Neuron (in vitro differentiated cells): ENCODE data around the gene ZBTB16.

Experiments used
- H2AFZ ChIP-seq: one replicate; pipeline ENCODE4 v1.6.1; 2013; ENCODE audit warnings: low read depth, mild to moderate bottlenecking, inconsistent platforms, low read length, moderate library complexity
- H3K27me3 ChIP-seq: one replicate; pipeline ENCODE4 v1.6.1; 2013; ENCODE audit warnings: low read length; ENCODE audit not compliant: insufficient read depth
- H3K36me3 ChIP-seq: one replicate; pipeline ENCODE4 v1.6.1; 2013; ENCODE audit warnings: low read length; ENCODE audit not compliant: insufficient read depth
- H3K4me1 ChIP-seq: one replicate; pipeline ENCODE4 v1.6.1; 2013; ENCODE audit warnings: low read length; ENCODE audit not compliant: insufficient read depth
- H3K4me3 ChIP-seq: 2 replicates; pipeline ENCODE4 v1.5.1; 2013; ENCODE audit warnings: mild to moderate bottlenecking, low read length, moderate library complexity
- H3K9me3 ChIP-seq: one replicate; pipeline ENCODE4 v1.6.1; 2013; ENCODE audit warnings: low read length

The ZBTB16 gene

DNA sequence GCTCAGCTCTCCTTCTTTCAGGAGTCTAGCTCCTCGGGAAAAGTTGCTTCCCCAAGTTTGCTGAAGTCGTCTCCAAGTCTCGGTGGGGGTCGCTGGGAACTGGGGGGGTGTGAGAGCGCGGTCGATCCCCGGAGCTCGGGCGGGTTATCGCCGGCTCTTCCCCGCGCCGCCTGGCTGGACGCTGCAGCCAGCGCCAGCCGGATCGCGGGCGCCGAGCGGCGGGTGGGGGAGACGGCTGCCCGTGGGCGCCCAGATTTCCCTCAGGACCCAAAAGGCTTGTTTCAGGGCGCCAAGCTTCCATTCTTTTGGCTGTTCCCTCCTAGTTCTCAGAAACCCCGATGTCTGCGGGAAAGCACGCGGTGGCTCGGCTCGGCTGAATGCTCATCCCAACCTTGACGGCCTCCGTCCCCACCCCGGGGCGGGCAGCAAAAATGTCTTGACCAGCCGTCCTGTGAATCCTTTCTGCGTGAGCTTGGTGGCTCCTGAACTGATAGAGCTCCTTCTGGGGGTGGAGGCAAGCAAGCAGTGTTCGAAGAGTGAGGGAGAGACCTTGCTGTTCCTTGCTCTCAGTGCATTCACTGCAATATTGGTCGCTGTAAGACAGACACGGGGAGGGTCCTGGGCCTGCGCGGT is 1.7 kb downstream of the ZBTB16 start:
- Histone ChIP-seq H3K27me3 (no peaks in the 10 kb centered on the region), H3K4me3 (peak overlapping the region; percentile 94), H3K36me3 (peaks cover 33% of the 10 kb centered on the region), H3K4me1 (peaks cover 50% of the 10 kb centered on the region), H2AFZ (no peak overlapping the region), H3K9me3 (no peaks in the 10 kb centered on the region)

DNA sequence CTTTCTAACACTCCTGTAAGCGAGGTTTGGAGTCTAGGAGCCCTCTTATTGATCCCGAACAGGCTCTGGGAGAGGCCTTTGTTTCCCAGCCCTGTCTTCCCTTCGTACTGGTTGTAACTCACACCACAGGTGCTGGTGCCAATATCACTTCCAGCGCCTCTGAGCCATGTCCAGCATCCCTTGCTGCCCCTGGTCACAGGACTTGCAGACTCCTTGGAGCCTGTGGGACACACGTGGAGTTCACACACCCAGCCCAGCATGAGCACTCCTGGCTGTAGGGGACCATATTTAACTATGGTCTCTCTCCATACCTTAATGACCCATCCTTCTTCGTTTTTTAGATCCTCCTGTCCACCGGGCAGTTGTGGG is 2.2 kb downstream of the ZBTB16 start:
- H3K4me1 ChIP-seq = peaks cover 50% of the 10 kb centered on the region
- no peak overlapping the region for H2AFZ ChIP-seq
- H3K27me3 ChIP-seq = no peaks in the 10 kb centered on the region
- H3K36me3 ChIP-seq = peaks cover 38% of the 10 kb centered on the region
- no peaks in the 10 kb centered on the region for H3K9me3 ChIP-seq
- peak overlapping the region; percentile 94 for H3K4me3 ChIP-seq

DNA sequence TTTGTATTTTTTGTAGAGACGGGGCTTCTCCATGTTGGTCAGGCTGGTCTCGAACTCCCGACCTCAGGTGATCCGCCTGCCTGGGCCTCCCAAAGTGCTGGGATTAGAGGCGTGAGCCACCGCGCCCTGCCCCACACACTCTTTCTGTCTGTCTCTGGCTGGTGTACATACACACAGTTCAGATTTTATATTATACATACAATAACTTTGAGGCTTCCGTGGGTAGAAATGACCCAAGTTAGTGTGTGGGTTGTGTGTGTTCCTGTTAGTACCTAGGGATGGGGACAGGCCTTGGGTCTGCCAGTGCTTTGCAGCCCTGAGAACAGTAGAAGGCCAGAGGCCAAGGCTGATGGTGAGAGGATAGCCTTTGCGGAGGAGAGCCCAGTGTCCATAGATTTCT is 2.8 kb downstream of the ZBTB16 start:
- Histone ChIP-seq H2AFZ (no peak overlapping the region), H3K27me3 (no peaks in the 10 kb centered on the region), H3K4me1 (peaks cover 48% of the 10 kb centered on the region), H3K9me3 (no peaks in the 10 kb centered on the region), H3K36me3 (peaks cover 42% of the 10 kb centered on the region), H3K4me3 (no peak overlapping the region)

DNA sequence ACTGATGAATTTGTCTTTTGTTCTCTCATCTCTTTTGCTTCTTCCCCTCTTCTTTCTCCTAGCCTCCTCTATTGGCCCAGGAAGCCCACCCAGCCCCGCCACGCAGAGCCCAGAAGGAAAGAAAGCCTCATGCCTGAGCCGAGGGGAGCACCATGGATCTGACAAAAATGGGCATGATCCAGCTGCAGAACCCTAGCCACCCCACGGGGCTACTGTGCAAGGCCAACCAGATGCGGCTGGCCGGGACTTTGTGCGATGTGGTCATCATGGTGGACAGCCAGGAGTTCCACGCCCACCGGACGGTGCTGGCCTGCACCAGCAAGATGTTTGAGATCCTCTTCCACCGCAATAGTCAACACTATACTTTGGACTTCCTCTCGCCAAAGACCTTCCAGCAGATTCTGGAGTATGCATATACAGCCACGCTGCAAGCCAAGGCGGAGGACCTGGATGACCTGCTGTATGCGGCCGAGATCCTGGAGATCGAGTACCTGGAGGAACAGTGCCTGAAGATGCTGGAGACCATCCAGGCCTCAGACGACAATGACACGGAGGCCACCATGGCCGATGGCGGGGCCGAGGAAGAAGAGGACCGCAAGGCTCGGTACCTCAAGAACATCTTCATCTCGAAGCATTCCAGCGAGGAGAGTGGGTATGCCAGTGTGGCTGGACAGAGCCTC is 3.8 kb downstream of the ZBTB16 start:
- no peaks in the 10 kb centered on the region for H3K27me3 ChIP-seq
- peaks cover 45% of the 10 kb centered on the region for H3K36me3 ChIP-seq
- H3K4me3 ChIP-seq = no peak overlapping the region

DNA sequence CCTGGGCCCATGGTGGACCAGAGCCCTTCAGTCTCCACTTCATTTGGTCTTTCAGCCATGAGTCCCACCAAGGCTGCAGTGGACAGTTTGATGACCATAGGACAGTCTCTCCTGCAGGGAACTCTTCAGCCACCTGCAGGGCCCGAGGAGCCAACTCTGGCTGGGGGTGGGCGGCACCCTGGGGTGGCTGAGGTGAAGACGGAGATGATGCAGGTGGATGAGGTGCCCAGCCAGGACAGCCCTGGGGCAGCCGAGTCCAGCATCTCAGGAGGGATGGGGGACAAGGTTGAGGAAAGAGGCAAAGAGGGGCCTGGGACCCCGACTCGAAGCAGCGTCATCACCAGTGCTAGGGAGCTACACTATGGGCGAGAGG is 4.3 kb downstream of the ZBTB16 start:
- Histone ChIP-seq H3K36me3 (peaks cover 51% of the 10 kb centered on the region), H2AFZ (no peak overlapping the region), H3K4me1 (peaks cover 36% of the 10 kb centered on the region), H3K9me3 (peaks cover 7% of the 10 kb centered on the region), H3K4me3 (no peak overlapping the region), H3K27me3 (no peaks in the 10 kb centered on the region)

More for the DNA sequence above, 3.8 kb downstream of the ZBTB16 start:
- Histone ChIP-seq H2AFZ (no peak overlapping the region), H3K9me3 (peaks cover 1% of the 10 kb centered on the region), H3K4me1 (peaks cover 41% of the 10 kb centered on the region)

DNA sequence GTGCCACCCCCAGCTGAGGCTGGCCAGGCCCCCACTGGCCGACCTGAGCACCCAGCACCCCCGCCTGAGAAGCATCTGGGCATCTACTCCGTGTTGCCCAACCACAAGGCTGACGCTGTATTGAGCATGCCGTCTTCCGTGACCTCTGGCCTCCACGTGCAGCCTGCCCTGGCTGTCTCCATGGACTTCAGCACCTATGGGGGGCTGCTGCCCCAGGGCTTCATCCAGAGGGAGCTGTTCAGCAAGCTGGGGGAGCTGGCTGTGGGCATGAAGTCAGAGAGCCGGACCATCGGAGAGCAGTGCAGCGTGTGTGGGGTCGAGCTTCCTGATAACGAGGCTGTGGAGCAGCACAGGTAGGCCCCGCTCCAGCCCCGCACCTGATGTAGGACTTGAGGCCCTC is 4.7 kb downstream of the ZBTB16 start:
- H3K9me3 ChIP-seq = peaks cover 8% of the 10 kb centered on the region
- H3K4me3 ChIP-seq = no peak overlapping the region
- H3K27me3 ChIP-seq = no peaks in the 10 kb centered on the region
- peaks cover 35% of the 10 kb centered on the region for H3K4me1 ChIP-seq
- H2AFZ ChIP-seq = no peak overlapping the region
- peaks cover 52% of the 10 kb centered on the region for H3K36me3 ChIP-seq

DNA sequence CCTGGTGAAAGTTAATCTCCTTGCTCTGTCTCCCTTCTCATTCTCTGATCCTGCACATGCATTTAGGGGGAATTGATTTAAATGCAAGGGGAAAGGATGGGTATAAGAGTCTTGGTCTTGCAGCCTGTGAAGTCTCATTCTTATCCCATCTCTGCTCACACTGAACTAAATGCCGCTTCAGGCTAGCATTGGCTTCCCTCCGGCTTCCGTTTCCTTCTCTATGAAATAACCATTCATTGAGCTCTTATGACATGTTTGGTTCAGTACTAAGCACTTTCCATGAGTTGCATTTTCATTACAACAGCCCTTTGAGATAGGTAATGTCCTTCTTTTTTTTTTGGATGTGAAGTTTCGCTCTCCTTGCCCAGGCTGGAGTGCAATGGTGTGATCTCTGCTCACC is 5.6 kb downstream of the ZBTB16 start:
- H2AFZ ChIP-seq = no peak overlapping the region
- peaks cover 55% of the 10 kb centered on the region for H3K36me3 ChIP-seq
- peaks cover 9% of the 10 kb centered on the region for H3K9me3 ChIP-seq
- H3K4me1 ChIP-seq = peaks cover 35% of the 10 kb centered on the region
- no peak overlapping the region for H3K4me3 ChIP-seq
- H3K27me3 ChIP-seq = no peaks in the 10 kb centered on the region

DNA sequence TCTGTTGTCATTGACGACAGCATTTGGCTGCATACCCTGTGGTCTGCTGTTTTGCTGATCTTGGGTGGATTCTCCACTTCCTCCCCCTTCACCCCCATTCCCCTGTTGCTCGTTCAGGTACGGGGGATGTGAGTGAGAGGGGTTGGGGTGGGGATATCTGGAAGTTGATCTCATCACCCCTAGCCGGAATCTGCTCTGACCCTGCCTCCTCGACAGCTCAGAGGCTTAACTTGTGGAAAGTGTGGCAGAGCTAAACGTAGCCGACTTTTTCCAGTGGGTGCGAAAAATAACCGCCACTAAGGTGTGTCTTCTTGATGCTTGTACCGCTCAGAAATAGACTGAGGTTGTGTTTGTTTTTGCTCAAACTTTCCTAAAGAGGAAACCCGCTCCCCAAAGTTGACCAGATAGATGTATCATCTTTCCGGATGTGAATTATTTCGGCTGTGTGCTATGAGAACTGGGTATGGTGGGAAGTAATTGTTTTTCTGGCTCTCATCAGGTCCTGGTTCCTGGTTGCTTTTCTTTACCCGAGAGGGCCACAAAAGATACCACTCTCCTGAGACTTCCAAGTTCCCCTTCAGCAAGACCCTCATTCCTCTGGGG is 6.6 kb downstream of the ZBTB16 start:
- no peak overlapping the region for H3K4me3 ChIP-seq
- no peak overlapping the region for H2AFZ ChIP-seq
- H3K4me1 ChIP-seq = peaks cover 35% of the 10 kb centered on the region
- peaks cover 9% of the 10 kb centered on the region for H3K9me3 ChIP-seq
- no peaks in the 10 kb centered on the region for H3K27me3 ChIP-seq
- H3K36me3 ChIP-seq = peaks cover 62% of the 10 kb centered on the region

DNA sequence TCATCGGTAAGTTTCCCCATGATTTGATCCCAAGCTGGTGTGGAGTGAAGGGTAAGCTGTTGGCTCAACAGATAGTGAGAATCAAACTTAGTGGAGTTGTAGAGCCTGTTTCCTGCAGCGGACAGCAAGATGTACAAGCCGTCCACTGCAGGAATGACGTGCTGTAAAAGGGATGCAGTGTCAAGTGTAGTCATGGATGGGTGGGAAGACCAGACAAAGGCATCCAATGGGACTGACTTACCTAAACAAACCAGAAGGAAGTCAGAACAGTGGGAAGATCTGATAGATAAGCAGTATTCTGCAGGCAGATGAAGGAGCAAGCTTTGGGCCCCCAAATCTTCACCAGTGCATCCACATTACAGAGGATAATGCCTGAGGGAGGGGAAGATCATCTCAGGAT is 8.8 kb downstream of the ZBTB16 start:
- H3K4me1 ChIP-seq = peaks cover 21% of the 10 kb centered on the region
- H3K9me3 ChIP-seq = peaks cover 9% of the 10 kb centered on the region
- no peaks in the 10 kb centered on the region for H3K27me3 ChIP-seq
- H2AFZ ChIP-seq = no peak overlapping the region
- peaks cover 63% of the 10 kb centered on the region for H3K36me3 ChIP-seq
- no peak overlapping the region for H3K4me3 ChIP-seq

DNA sequence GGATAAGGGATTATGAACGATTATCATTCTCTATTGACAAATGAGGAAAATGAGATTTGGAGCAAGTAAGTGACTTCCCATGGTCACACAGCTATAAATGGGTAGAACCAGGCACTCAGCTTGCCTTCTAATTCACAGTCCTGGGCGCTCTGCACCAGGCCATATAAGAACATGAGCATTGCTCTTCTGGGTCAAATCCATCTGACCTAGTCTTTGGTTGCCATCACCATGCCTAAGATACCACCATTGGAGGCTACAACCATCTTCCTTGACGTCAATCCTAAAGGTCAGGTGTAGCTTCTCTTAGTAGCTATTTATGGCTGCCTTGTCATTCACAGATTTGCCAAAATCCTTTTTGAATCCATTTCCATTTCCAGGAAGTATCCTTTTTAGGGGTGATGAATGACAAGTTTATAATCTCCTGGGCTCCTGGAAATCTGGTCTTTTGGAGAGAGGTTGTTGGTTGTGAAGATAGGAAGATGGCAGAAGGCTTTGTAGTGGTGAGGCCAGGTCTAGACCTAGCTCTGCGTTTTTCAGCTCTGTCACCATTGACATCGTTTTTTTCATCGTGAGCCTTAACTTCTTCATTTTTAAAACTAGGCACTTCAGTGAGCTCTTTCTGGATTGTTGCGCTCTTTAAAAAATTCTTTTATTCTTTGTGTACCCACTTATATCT is 11.1 kb downstream of the ZBTB16 start:
- H3K4me1 ChIP-seq = peaks cover 17% of the 10 kb centered on the region

DNA sequence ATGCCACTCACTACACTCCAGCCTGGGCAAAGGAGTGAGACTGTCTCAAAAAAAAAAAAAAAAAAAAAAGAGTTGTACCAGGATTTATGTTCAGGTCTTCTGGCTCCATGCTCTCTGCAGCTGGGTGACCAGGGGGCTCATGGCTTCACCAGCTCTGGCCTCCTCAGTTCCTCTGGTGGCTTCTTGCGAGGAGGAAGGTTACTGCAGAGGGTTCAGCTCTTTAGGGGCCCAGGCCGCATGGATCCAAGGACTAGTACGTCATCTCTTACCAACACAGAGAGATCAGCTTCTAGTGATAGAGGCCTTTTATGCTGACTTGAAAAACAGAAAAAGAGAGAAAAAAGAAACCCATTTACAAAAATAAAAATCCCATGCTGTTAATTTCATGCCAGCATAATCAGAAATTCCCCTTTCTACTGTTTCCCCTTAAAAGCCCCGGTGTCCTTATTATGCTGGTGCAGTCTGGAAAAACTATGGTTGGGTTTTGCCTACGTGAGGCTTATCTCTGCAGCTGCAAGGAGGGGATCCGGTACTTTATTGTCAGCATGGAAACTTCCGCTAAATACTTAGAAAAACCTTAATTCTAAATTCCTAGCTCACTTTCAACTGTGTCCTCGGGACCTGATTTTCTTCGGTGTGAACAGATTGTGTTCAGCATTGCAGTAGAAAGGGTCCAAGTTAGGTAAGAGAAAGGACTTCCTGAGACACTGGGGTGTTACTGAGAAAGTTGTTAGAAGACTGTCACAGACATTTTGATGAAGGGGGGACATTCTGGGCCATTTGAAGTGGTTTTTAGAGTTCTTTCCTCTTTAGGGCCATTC is 13.7 kb downstream of the ZBTB16 start:
- peaks cover 8% of the 10 kb centered on the region for H3K9me3 ChIP-seq
- peaks cover 28% of the 10 kb centered on the region for H3K36me3 ChIP-seq
- no peak overlapping the region for H3K4me3 ChIP-seq
- no peak overlapping the region for H2AFZ ChIP-seq
- H3K27me3 ChIP-seq = no peaks in the 10 kb centered on the region
- H3K4me1 ChIP-seq = peaks cover 39% of the 10 kb centered on the region

More for the DNA sequence above, 11.1 kb downstream of the ZBTB16 start:
- peaks cover 40% of the 10 kb centered on the region for H3K36me3 ChIP-seq
- H3K27me3 ChIP-seq = no peaks in the 10 kb centered on the region
- no peak overlapping the region for H2AFZ ChIP-seq
- no peak overlapping the region for H3K4me3 ChIP-seq
- peaks cover 9% of the 10 kb centered on the region for H3K9me3 ChIP-seq

DNA sequence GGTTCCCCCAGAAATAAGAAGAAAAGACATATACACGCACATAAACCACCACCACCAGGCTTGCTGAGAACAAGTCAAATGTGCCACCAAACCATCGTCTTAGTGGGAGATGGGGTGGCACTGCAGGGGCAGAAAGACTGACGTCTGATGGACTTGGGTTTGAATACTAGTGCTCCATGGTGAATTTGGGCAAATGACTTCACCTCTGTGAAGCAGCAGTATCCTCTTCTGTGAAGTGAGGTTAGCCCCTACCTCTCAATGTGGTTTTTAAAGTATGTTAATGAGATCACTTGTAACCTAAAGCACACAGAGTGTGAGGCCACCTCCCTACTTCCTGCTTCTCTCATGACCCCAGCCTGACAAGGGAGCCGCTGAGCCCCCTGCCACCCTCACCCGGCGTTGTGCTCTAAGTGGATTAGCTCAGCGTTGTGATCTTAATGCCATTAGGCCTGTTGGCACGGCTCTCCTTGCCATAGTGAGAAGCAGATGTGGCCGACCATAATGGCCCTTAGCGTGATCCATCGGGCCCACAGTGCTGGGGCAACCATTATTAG is 14.4 kb downstream of the ZBTB16 start:
- H2AFZ ChIP-seq = no peak overlapping the region
- H3K27me3 ChIP-seq = no peaks in the 10 kb centered on the region
- H3K36me3 ChIP-seq = peaks cover 21% of the 10 kb centered on the region
- H3K4me3 ChIP-seq = no peak overlapping the region
- H3K9me3 ChIP-seq = peaks cover 2% of the 10 kb centered on the region
- H3K4me1 ChIP-seq = peaks cover 45% of the 10 kb centered on the region
